Upper lobe of left lung (tissue), 6 donors: ENCODE data around the gene SLC18A3. TPM values are rescaled to one million over a fixed set of nuclear protein-coding genes. Genes with fewer than 3 reads are reported as not detected.

ENCODE experiments used
- ATAC-seq, 2 donors: fragments of 200-7000 bp; cut with Tn5 transposase; one replicate each; pipeline ENCODE4 v1.9.1; 2022; ENCODE audit warnings: mild to moderate bottlenecking in 2 of 2, moderate library complexity in 2 of 2; ENCODE audit not compliant: low FRiP score in 2 of 2
- DNase-seq, 2 donors: peaks; one replicate each; pipeline ENCODE4 v3.0.0-alpha.2; 2019 to 2020
- H3K27ac ChIP-seq, 4 donors: fragments of 200-600 bp; sonication (generic); one replicate each; pipeline ENCODE4 v1.5.1; 2016 to 2019
- H3K27me3 ChIP-seq, 4 donors: fragments of 200-600 bp; sonication (generic); one replicate each; pipeline ENCODE4 v1.5.1; 2017 to 2019
- H3K36me3 ChIP-seq, 4 donors: fragments of 200-600 bp; sonication (generic); one replicate each; pipeline ENCODE4 v1.5.1; 2016 to 2019
- H3K4me1 ChIP-seq, 4 donors: fragments of 200-600 bp; sonication (generic); one replicate each; pipeline ENCODE4 v1.5.1; 2018 to 2019
- H3K4me3 ChIP-seq, 4 donors: fragments of 200-600 bp; sonication (generic); one replicate each; pipeline ENCODE4 v1.5.1; 2017 to 2019; ENCODE audit warnings: mild to moderate bottlenecking in 2 of 4, moderate library complexity in 1 of 4
- H3K9me3 ChIP-seq, 4 donors: fragments of 200-600 bp; sonication (generic); one replicate each; pipeline ENCODE4 v1.5.1; 2018 to 2019
- CTCF ChIP-seq, 6 experiments: fragments of 450-650 bp in 4 of 6; fragments of 200-600 bp in 2 of 6; sonication (generic) in 2 of 6; IDR thresholded peaks; one replicate each; pipeline ENCODE4 v1.5.1; 2016 to 2019; ENCODE audit warnings: antibody characterized with exemption in 6 of 6
- EP300 ChIP-seq, 4 donors: sonication (generic); formaldehyde crosslinking; IDR thresholded peaks; one replicate each; pipeline ENCODE4 v1.5.1; 2017; ENCODE audit warnings: antibody characterized with exemption in 4 of 4, control low read depth in 2 of 4
- POLR2A ChIP-seq, 4 donors: fragments of 450-650 bp; IDR thresholded peaks; one replicate each; pipeline ENCODE4 v1.5.1; 2016 to 2017; ENCODE audit warnings: antibody characterized with exemption in 4 of 4, mild to moderate bottlenecking in 2 of 4
- POLR2AphosphoS5 ChIP-seq, 2 donors: sonication (generic); formaldehyde crosslinking; IDR thresholded peaks; one replicate each; pipeline ENCODE4 v1.5.1; 2017; ENCODE audit warnings: antibody characterized with exemption in 2 of 2
- WGBS, 2 donors: methylation state at CpG; one replicate each; pipeline ENCODE4 v1.1.5; 2017 to 2018; 5-methylcytosine and 5-hydroxymethylcytosine counted together
- total RNA-seq, 6 donors: library from RNA; depleted of rRNA in 4 of 6; stranded (reverse); fragments of >200 nt in 4 of 6; gene quantifications; one replicate each; pipeline versions ENCODE4 v1.1.0 to v1.2.1, GENCODE V29; 2016 to 2021
- donor health status: DM: no; HTN: no; CAD: no; lungs with moderate emphysema.
- donor health status: DM: no; HTN: yes; CAD: no; lungs with severe emphysema.

Gene SLC18A3
- total RNA-seq, 6 donors from 2014 or later = not detected

DNA sequence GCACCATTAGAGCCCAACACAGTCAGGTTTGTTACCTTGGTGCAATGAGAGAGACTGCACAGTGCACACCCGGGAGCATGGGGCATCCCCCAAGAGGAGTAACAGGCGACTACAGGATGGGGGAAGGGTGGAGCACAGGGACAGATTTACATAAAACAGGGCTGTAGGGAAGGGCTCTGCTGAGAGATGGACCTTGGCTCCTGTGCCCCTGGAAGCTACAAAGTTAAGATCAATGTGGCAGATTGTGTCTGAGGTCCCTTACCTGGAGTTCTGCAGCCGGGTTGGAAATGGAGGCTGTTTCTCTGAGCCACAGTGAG is 13.7 kb upstream of the SLC18A3 start:
- TF ChIP-seq EP300 (IDR thresholded peaks at IDR 0.05) (no peak), POLR2AphosphoS5 (IDR thresholded peaks at IDR 0.05) (no peak), CTCF (IDR thresholded peaks at IDR 0.05) (no peak)
- Histone ChIP-seq H3K9me3 (no peaks in the 10 kb centered on the region), H3K27me3 (no peaks in the 10 kb centered on the region), H3K4me3 (no peak overlapping the region), H3K4me1 (no peaks in the 10 kb centered on the region), H3K27ac (no peak overlapping the region), H3K36me3 (no peaks in the 10 kb centered on the region)
- peak in 1 of 2 donors; percentile 3 for DNase-seq
- no peak for ATAC-seq
- WGBS, 2 donors = 51 to 59% methylated on average over 3 of the region's 3 CpGs

GRCh38 chr10:49596836-49597235 is 13.3 kb upstream of the SLC18A3 start:
- Histone ChIP-seq H3K27me3 (no peaks in the 10 kb centered on the region), H3K27ac (no peak overlapping the region), H3K4me3 (no peak overlapping the region), H3K36me3 (no peaks in the 10 kb centered on the region), H3K9me3 (no peaks in the 10 kb centered on the region), H3K4me1 (no peaks in the 10 kb centered on the region)
- TF ChIP-seq POLR2AphosphoS5 (IDR thresholded peaks at IDR 0.05) (no peak), POLR2A (IDR thresholded peaks at IDR 0.05) (no peak), EP300 (IDR thresholded peaks at IDR 0.05) (no peak), CTCF (IDR thresholded peaks at IDR 0.05) (no peak)
- 63 to 75% methylated on average over 3 of the region's 3 CpGs for WGBS, 2 donors
- DNase-seq (peak in 1 of 2 donors; percentile 6), ATAC-seq (no peak)

GRCh38 chr10:49597426-49598163 is 12.5 kb upstream of the SLC18A3 start:
- Histone ChIP-seq H3K36me3 (no peaks in the 10 kb centered on the region), H3K9me3 (no peaks in the 10 kb centered on the region), H3K4me1 (no peaks in the 10 kb centered on the region), H3K27me3 (no peaks in the 10 kb centered on the region), H3K4me3 (no peak overlapping the region), H3K27ac (no peak overlapping the region)
- WGBS, 2 donors = 80 to 81% methylated on average over 10 to 11 of the region's 11 CpGs
- DNase-seq (peak in 1 of 2 donors; percentile 6), ATAC-seq (no peak)
- TF ChIP-seq CTCF (IDR thresholded peaks at IDR 0.05) = no peak
- TF ChIP-seq EP300 (IDR thresholded peaks at IDR 0.05) = no peak
- TF ChIP-seq POLR2A (IDR thresholded peaks at IDR 0.05) = no peak
- no peak for TF ChIP-seq POLR2AphosphoS5 (IDR thresholded peaks at IDR 0.05)

DNA sequence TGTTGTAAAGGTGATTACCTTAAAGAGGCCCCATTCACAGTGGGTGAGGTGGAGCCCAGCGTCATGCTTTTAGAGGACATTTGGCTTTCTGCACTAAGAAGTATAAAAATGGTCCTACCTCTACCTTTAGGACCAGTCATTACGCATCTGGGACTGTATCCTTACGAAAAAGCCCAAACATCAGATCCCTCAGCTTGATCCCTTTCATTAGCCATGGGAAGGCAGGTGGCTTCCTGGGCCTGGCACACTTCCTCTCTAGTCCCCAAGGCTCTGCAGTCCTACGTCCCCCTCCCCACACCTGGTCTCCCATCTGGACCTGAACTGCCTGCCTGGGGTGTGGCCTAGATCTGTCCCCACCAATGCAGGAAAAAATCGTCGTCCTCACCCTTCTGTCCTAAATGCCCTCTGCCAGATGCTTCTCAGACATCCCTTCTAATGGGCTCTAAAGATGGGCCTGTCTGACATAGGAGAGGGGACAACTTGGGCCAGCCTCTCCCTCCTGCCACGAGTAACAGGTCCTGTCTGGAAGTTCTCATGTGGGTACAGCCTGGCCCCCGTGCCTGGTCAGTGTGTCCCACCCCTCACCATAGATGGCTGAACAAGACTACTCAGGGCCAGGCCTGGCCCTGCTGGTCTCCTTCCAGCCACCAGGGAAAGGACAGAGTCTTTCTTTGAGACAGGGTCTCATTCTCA is 11.8 kb upstream of the SLC18A3 start:
- 77 to 81% methylated on average over 7 to 8 of the region's 8 CpGs for WGBS, 2 donors
- Histone ChIP-seq H3K36me3 (no peaks in the 10 kb centered on the region), H3K4me3 (no peak overlapping the region), H3K27ac (no peak overlapping the region), H3K4me1 (no peaks in the 10 kb centered on the region), H3K27me3 (no peaks in the 10 kb centered on the region), H3K9me3 (no peaks in the 10 kb centered on the region)
- ATAC-seq (no peak), DNase-seq (peak in 1 of 2 donors; percentile 12)
- TF ChIP-seq POLR2A (IDR thresholded peaks at IDR 0.05) = no peak

- WGBS, 2 donors = 62 to 80% methylated on average over 1 to 4 of the region's 4 CpGs
- Histone ChIP-seq H3K4me3 (no peak overlapping the region), H3K9me3 (no peaks in the 10 kb centered on the region), H3K36me3 (no peaks in the 10 kb centered on the region), H3K27me3 (no peaks in the 10 kb centered on the region), H3K4me1 (no peaks in the 10 kb centered on the region), H3K27ac (no peak overlapping the region)
- ATAC-seq (no peak), DNase-seq (no peak)
- TF ChIP-seq POLR2AphosphoS5 (IDR thresholded peaks at IDR 0.05) = no peak
Observed at GRCh38 chr10:49598986-49599385, 11.1 kb upstream of the SLC18A3 start.

GRCh38 chr10:49599546-49599945 is 10.6 kb upstream of the SLC18A3 start:
- no peaks in the 10 kb centered on the region for H3K27me3 ChIP-seq
- 74 to 78% methylated on average over 3 of the region's 3 CpGs for WGBS, 2 donors
- TF ChIP-seq POLR2A (IDR thresholded peaks at IDR 0.05) = no peak
- TF ChIP-seq CTCF (IDR thresholded peaks at IDR 0.05) = no peak
- TF ChIP-seq POLR2AphosphoS5 (IDR thresholded peaks at IDR 0.05) = no peak
- no peak for TF ChIP-seq EP300 (IDR thresholded peaks at IDR 0.05)

More at GRCh38 chr10:49599546-49599945, 10.6 kb upstream of the SLC18A3 start:
- Histone ChIP-seq H3K36me3 (no peaks in the 10 kb centered on the region), H3K27ac (no peak overlapping the region), H3K9me3 (no peaks in the 10 kb centered on the region), H3K4me1 (no peaks in the 10 kb centered on the region), H3K4me3 (no peak overlapping the region)
- DNase-seq (no peak), ATAC-seq (no peak)
